ENCODE results near the gene HNRNPAB. TPM values are rescaled to one million over a fixed set of nuclear protein-coding genes. Genes with fewer than 3 reads are reported as not detected.

The HNRNPAB gene
- total RNA-seq, 1 experiment from 2014 or later, result 408 TPM

DNA sequence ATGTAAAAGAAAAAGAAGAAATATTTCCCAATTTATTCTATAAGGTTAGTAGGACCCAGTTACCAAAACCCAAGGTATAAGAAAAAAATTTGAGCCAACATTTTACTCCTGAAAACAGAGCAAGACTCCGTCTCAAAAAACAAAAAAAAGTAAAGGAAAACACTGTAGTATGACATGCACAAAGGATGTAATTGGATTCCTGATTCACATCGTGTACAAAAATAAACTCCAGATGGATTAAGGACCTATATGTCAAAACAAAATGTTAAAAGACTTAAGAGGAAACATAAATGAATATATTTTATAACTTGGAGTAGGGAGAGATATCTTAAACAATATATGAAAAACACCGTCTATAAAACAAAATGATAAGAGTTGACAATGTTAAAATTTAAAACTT, 14.5 kb downstream of the HNRNPAB start:
- TF ChIP-seq, protein P1, sequence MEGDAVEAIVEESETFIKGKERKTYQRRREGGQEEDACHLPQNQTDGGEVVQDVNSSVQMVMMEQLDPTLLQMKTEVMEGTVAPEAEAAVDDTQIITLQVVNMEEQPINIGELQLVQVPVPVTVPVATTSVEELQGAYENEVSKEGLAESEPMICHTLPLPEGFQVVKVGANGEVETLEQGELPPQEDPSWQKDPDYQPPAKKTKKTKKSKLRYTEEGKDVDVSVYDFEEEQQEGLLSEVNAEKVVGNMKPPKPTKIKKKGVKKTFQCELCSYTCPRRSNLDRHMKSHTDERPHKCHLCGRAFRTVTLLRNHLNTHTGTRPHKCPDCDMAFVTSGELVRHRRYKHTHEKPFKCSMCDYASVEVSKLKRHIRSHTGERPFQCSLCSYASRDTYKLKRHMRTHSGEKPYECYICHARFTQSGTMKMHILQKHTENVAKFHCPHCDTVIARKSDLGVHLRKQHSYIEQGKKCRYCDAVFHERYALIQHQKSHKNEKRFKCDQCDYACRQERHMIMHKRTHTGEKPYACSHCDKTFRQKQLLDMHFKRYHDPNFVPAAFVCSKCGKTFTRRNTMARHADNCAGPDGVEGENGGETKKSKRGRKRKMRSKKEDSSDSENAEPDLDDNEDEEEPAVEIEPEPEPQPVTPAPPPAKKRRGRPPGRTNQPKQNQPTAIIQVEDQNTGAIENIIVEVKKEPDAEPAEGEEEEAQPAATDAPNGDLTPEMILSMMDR (conservative IDR thresholded peaks at IDR 0.05; ENCODE audit: low read depth, low read length), result no peak
- no peak for TF ChIP-seq EZH2 (IDR thresholded peaks at IDR 0.05; ENCODE audit: borderline replicate concordance, low read depth, low read length, poor library complexity, severe bottlenecking)
- peaks cover 33% of the 10 kb centered on the region for H3K36me3 ChIP-seq (ENCODE audit: insufficient read depth, low read length, poor library complexity, severe bottlenecking)
- ChIA-PET CTCF (no interaction called here), POLR2A (ENCODE audit: low non-redundant PET) (no interaction called here)
- peaks cover 10% of the 10 kb centered on the region for H3K4me1 ChIP-seq (ENCODE audit: insufficient read depth, low read length, poor library complexity, severe bottlenecking)
- H3K9me3 ChIP-seq (ENCODE audit: low read depth, low read length, poor library complexity, severe bottlenecking), result no peaks in the 10 kb centered on the region
- DNase-seq (ENCODE audit: low spot score), result no peak
- H3K4me3 ChIP-seq (ENCODE audit: low read depth, low read length, poor library complexity, severe bottlenecking), result no peak overlapping the region
- no peaks in the 10 kb centered on the region for H3K27me3 ChIP-seq (replicated peaks; ENCODE audit: insufficient read depth, low read depth, low read length, poor library complexity)
- H3K27ac ChIP-seq (ENCODE audit: low read depth, low read length, poor library complexity, severe bottlenecking), result no peak overlapping the region
- no TSS peak for BruUV-seq (replicated peaks)
- intact Hi-C loops (cut with micrococcal nuclease; ENCODE audit: unreplicated experiment), result no loop called here

DNA sequence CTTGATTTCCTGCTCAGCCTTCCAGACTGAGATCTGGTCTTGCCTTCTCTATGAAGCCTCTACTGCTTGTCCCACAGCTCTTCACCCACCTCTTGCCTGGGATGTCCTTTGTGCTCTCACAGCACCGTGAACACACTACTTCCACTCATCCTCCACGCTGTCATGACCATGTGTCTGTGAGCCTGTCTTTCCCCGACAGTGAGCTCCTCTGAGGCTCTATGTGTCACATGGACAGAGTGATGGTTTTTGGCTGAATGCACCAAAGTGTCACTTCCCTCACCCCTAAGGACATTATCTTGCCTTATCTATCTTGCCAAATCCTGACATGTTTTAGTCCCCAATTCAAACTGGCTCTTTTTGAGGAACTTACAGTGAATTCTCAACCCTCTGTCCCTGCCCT, 16.9 kb downstream of the HNRNPAB start:
- no peaks in the 10 kb centered on the region for H3K4me1 ChIP-seq (ENCODE audit: insufficient read depth, low read length, poor library complexity, severe bottlenecking)
- intact Hi-C loops (cut with micrococcal nuclease; ENCODE audit: unreplicated experiment), result no loop called here
- H3K36me3 ChIP-seq (ENCODE audit: insufficient read depth, low read length, poor library complexity, severe bottlenecking), result peaks cover 14% of the 10 kb centered on the region
- H3K27me3 ChIP-seq (replicated peaks; ENCODE audit: insufficient read depth, low read depth, low read length, poor library complexity), result no peaks in the 10 kb centered on the region
- no TSS peak for BruUV-seq (replicated peaks)
- DNase-seq (ENCODE audit: low spot score), result no peak
- no peaks in the 10 kb centered on the region for H3K9me3 ChIP-seq (ENCODE audit: low read depth, low read length, poor library complexity, severe bottlenecking)
- H3K4me3 ChIP-seq (ENCODE audit: low read depth, low read length, poor library complexity, severe bottlenecking), result no peak overlapping the region
- no peak for TF ChIP-seq EZH2 (IDR thresholded peaks at IDR 0.05; ENCODE audit: borderline replicate concordance, low read depth, low read length, poor library complexity, severe bottlenecking)
- TF ChIP-seq, protein P1 (conservative IDR thresholded peaks at IDR 0.05; ENCODE audit: low read depth, low read length), result no peak
- ChIA-PET POLR2A (ENCODE audit: low non-redundant PET) (no interaction called here), CTCF (no interaction called here)
- no peak overlapping the region for H3K27ac ChIP-seq (ENCODE audit: low read depth, low read length, poor library complexity, severe bottlenecking)

DNA sequence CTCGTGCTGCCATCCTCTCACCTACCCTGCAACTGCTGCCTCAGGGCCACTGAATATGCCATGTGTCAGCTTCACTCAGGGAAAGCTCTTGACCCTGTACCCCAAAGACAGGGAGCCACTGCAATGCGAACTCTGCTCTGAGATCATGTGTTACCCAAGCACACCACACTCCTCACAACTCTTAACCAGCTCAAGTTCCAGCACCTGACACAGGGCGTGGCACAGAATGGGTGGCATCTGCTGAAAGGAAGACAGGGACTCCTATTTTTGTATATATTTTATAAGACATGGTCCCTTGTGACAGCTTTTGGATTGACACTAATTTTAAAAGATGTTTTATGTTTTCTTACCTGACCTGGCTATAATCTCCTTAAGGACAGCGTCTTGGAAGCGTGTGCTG, 17.5 kb downstream of the HNRNPAB start:
- no peaks in the 10 kb centered on the region for H3K4me1 ChIP-seq (ENCODE audit: insufficient read depth, low read length, poor library complexity, severe bottlenecking)
- H3K27ac ChIP-seq (ENCODE audit: low read depth, low read length, poor library complexity, severe bottlenecking), result no peak overlapping the region
- DNase-seq (ENCODE audit: low spot score), result no peak
- H3K27me3 ChIP-seq (replicated peaks; ENCODE audit: insufficient read depth, low read depth, low read length, poor library complexity), result no peaks in the 10 kb centered on the region
- no peaks in the 10 kb centered on the region for H3K9me3 ChIP-seq (ENCODE audit: low read depth, low read length, poor library complexity, severe bottlenecking)
- no peak for TF ChIP-seq EZH2 (IDR thresholded peaks at IDR 0.05; ENCODE audit: borderline replicate concordance, low read depth, low read length, poor library complexity, severe bottlenecking)
- TF ChIP-seq, protein P1 (conservative IDR thresholded peaks at IDR 0.05; ENCODE audit: low read depth, low read length), result no peak
- intact Hi-C loops (cut with micrococcal nuclease; ENCODE audit: unreplicated experiment), result no loop called here
- H3K4me3 ChIP-seq (ENCODE audit: low read depth, low read length, poor library complexity, severe bottlenecking), result no peak overlapping the region
- ChIA-PET POLR2A (ENCODE audit: low non-redundant PET) (no interaction called here), CTCF (no interaction called here)
- peaks cover 9% of the 10 kb centered on the region for H3K36me3 ChIP-seq (ENCODE audit: insufficient read depth, low read length, poor library complexity, severe bottlenecking)
- no TSS peak for BruUV-seq (replicated peaks)

Measured in A673 (cell line).